ENCODE measurements around the gene USP40.

Gene USP40

DNA sequence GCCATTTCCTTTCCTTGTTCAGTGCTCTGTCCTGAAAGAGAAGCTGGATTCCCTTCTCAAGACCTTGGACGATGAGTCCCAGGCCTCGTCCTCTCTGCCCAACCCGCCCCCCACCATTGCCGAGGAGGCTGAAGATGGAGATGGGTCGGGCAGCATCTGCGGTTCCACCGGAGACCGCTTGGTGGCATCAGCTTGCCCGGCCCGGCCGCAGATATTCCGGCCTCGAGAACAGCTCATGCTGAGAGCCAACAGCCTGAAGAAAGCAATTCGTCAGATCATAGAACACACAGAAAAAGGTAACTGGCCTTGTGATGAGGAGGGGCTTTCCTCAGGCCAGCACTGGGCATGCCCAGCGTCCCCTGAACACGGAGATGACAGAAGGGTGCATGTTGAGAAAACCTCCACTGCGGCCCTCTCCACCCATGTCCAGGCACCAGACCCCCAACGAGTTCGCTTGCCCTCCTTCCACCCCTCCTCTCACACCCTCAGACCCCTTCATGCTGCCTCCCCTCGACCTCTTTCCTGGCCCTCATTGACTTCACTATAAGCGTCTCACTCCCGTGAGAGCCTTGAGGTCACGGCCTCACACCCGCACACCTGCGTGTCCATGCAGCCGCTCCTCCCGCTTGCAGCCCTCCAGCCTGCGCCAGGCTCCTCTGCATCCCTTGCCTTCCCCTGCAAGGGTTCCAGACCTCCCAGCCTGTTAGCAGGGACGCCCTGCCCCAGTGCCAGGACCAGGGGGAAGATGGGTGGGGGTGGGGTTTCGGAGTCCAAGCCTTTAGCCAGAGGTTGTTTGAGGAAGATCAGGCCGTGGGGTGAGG, 117.3 kb downstream of the USP40 start:
- no peak overlapping the region for H3K27ac Mint-ChIP-seq
- H3K36me3 Mint-ChIP-seq (ENCODE audit: low read depth): peaks cover 95% of the 10 kb centered on the region
- H3K9me3 Mint-ChIP-seq: no peaks in the 10 kb centered on the region
- intact Hi-C loops (cut with micrococcal nuclease): no loop called here
- H3K4me3 Mint-ChIP-seq: no peak overlapping the region
- no peaks in the 10 kb centered on the region for H3K27me3 Mint-ChIP-seq
- H3K4me1 Mint-ChIP-seq (ENCODE audit: low read depth): no peaks in the 10 kb centered on the region

DNA sequence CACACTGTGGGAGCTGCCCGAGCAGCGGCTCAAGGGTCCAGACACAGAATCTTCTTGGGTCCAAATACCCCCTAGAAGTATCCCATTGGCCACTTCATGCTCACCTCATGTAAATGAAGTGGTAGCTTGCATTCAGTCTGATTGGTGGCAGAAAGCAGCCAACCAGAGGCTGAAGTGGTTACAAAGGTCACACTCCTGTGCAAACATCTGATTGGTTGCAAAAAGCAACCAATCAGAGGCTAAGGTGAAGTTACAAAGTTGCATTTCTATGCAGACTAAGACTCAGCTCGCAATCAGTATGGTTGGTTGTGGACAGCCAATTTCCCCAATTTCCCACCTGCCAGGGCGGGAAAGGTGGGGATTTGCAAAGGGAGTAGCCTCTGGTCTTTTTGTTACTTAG, 118.0 kb downstream of the USP40 start:
- Mint-ChIP-seq H3K36me3 (ENCODE audit: low read depth) (peaks cover 95% of the 10 kb centered on the region), H3K27ac (no peak overlapping the region)

DNA sequence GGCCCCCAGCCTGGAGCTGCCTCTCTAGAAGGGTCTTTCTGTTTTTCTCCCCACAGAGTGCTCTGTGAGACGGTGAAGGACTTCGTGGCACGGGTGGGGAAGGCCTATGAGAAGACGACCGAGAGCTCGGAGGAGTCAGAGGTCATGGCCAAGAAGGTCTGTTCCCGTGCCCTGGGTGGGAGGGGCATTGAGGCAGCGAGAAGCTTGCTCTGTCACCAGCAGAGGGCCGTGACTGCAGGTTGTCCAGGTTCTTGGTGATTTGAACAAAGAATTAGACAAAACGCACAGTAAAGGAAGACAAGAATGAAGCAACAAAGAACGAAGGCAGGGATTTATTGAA, 118.4 kb downstream of the USP40 start:
- Mint-ChIP-seq H3K36me3 (ENCODE audit: low read depth) (peaks cover 95% of the 10 kb centered on the region), H3K4me3 (no peak overlapping the region), H3K27me3 (no peaks in the 10 kb centered on the region), H3K27ac (no peak overlapping the region), H3K9me3 (no peaks in the 10 kb centered on the region), H3K4me1 (ENCODE audit: low read depth) (no peaks in the 10 kb centered on the region)
- intact Hi-C loops (cut with micrococcal nuclease): no loop called here

More for the DNA sequence above, 118.0 kb downstream of the USP40 start:
- Mint-ChIP-seq H3K4me1 (ENCODE audit: low read depth) (no peaks in the 10 kb centered on the region), H3K4me3 (no peak overlapping the region), H3K9me3 (no peaks in the 10 kb centered on the region), H3K27me3 (no peaks in the 10 kb centered on the region)
- intact Hi-C loops (cut with micrococcal nuclease): no loop called here

DNA sequence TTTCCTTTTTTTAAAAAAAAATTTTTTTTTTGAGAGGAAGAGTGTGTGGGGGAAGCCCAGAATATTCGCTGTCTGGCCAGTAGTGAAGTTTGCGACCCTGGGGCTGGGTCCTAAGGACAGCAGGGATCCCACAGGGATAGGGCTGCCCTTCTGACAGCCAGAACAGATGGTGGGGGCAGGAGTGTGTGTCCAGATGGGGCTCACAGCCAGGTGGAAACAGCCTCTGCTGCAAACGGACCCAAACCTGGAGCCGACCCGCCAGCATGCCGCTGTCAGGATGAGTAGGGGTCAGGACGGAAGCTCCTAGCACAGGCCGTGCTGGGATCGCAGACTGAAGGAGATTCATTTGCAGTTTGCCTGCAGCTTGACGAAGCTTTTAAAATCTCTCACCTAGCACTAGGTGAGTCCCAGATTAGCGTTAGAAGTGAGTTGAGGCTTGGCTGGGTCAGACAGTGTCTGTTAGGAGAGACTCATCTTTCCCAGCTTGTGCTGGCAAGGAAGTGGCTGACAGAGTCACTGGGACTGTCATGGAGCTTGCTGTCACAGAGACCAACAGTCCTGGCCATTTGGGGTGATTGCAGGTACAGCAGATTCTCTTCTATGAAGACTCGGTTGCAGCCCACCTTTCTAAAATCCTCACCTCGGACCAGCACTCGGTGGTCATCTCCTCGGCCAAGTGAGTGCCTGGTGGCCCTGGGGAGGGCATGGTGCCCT, 118.9 kb downstream of the USP40 start:
- H3K36me3 Mint-ChIP-seq (ENCODE audit: low read depth): peaks cover 95% of the 10 kb centered on the region
- H3K4me3 Mint-ChIP-seq: no peak overlapping the region
- H3K9me3 Mint-ChIP-seq: no peaks in the 10 kb centered on the region
- H3K27ac Mint-ChIP-seq: no peak overlapping the region
- H3K4me1 Mint-ChIP-seq (ENCODE audit: low read depth): no peaks in the 10 kb centered on the region
- H3K27me3 Mint-ChIP-seq: no peaks in the 10 kb centered on the region
- intact Hi-C loops (cut with micrococcal nuclease): no loop called here

DNA sequence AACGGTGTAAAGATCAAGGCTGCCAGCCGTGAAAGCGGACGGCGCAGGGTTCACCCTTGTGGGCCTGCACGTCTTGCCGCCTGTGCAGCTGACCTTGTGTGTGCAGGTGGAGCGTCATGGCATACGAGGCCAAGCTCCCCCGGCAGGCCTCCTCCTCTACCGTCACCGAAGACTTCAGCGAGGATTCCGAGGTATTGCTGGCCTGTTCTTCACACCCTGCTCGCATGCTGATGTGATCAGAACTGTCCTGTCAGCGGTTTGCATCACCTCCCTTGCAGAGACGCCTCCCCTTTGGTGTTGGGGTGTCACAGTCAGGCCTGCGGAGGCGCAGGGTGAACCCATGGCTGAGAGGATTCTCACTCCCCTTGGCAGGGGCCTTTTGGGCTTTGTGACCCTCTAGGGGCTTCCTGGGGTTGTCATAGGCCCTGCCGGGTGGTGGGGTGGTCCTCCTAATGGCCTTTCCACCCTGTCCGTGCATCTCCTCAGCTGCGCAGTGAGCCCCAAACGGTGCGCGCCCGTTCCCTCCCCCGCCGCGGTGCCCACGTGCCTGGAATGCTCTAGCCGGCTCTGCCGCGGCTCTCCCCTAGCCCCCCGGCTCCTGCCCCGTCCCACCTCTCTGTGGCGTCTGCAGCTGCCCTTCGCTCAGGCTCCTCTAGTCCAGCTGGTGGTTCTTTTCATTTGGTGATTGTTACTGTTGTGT, 119.8 kb downstream of the USP40 start:
- H3K4me1 Mint-ChIP-seq (ENCODE audit: low read depth): no peaks in the 10 kb centered on the region
- no peak overlapping the region for H3K4me3 Mint-ChIP-seq
- no peaks in the 10 kb centered on the region for H3K9me3 Mint-ChIP-seq
- intact Hi-C loops (cut with micrococcal nuclease): no loop called here
- H3K27me3 Mint-ChIP-seq: no peaks in the 10 kb centered on the region
- H3K36me3 Mint-ChIP-seq (ENCODE audit: low read depth): peaks cover 97% of the 10 kb centered on the region
- H3K27ac Mint-ChIP-seq: no peak overlapping the region

DNA sequence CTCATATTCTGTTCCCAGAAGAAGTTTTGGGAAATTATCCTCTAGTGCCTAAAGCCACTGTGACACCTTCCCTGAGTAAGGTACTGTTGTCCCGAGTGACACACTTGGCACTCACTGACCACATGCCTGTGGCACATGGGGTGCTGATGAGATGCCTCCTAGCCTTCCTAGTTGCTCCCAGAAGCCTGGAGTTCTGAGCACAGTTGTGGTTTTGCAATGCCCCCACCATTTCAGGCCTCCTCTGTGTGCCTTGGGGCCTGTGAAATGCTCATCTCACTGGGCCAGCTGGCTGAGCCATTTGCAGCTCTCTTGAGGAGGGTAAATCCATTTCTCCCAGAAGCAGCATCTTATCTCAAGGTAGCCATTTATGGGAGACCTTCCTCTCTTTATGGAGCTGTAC, 120.5 kb downstream of the USP40 start:
- H3K9me3 Mint-ChIP-seq: no peaks in the 10 kb centered on the region
- intact Hi-C loops (cut with micrococcal nuclease): no loop called here
- no peaks in the 10 kb centered on the region for H3K27me3 Mint-ChIP-seq
- peaks cover 100% of the 10 kb centered on the region for H3K36me3 Mint-ChIP-seq (ENCODE audit: low read depth)
- H3K27ac Mint-ChIP-seq: no peak overlapping the region
- H3K4me3 Mint-ChIP-seq: no peak overlapping the region
- H3K4me1 Mint-ChIP-seq (ENCODE audit: low read depth): no peaks in the 10 kb centered on the region

DNA sequence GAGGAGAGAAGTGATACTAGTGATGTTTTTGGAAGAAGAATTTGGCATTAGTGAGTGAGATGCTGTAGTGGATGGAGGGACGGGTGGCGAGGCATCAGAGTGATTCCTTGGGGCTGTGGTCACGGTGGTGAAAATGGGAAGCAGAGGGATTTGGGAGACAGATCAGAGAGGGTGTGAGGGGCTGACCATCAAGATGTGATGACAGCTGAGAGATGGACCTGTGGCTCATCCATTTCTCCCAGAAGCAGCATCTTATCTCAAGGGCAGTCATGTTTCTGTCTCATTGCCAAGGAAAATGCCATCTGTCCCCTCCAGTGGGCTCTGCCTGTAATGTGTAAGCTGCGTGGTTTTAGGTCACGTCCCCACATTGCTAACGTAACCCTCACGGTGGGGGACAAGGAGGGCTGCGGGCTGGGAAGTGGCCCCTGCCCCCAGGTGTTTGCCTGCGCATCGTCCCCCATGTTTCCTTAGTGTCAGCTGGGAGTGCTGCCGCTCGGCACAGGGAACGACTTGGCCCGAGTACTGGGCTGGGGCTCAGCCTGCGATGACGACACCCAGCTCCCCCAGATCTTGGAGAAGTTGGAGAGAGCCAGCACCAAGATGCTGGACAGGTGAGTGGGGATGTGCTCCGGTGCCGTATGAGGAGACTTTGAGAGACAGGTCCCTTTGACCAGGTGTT, 121.3 kb downstream of the USP40 start:
- H3K36me3 Mint-ChIP-seq (ENCODE audit: low read depth): peaks cover 100% of the 10 kb centered on the region
- no peaks in the 10 kb centered on the region for H3K27me3 Mint-ChIP-seq
- no peaks in the 10 kb centered on the region for H3K4me1 Mint-ChIP-seq (ENCODE audit: low read depth)
- no peak overlapping the region for H3K4me3 Mint-ChIP-seq
- no peak overlapping the region for H3K27ac Mint-ChIP-seq
- intact Hi-C loops (cut with micrococcal nuclease): no loop called here
- H3K9me3 Mint-ChIP-seq: no peaks in the 10 kb centered on the region

DNA sequence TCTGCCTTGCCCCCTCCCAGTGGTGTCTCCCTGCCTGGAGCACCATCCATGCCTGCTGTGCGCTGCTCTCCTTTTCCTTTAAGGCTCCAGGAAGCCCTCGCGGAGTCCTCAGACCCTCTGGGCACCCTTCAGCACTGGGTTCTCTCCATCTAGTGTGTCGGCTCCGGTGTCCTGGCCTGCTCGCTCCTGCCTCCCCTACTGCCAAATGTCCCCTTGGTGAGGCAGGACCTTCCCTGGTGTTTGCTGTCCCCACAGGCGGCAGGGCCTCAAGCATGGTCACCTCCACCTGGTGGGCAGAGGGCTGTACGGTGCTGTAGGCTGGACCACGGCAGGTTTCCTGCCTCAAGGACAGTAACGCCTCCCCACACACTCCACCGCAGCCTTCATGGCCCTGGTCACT, 122.1 kb downstream of the USP40 start:
- Mint-ChIP-seq H3K4me1 (ENCODE audit: low read depth) (no peaks in the 10 kb centered on the region), H3K4me3 (no peak overlapping the region), H3K36me3 (ENCODE audit: low read depth) (peaks cover 100% of the 10 kb centered on the region), H3K27ac (no peak overlapping the region), H3K27me3 (no peaks in the 10 kb centered on the region), H3K9me3 (no peaks in the 10 kb centered on the region)
- intact Hi-C loops (cut with micrococcal nuclease): loop anchor here (5.0 kb wide), 2 partner anchors 42 to 157 kb away; no protein-coding TSS in a partner anchor

DNA sequence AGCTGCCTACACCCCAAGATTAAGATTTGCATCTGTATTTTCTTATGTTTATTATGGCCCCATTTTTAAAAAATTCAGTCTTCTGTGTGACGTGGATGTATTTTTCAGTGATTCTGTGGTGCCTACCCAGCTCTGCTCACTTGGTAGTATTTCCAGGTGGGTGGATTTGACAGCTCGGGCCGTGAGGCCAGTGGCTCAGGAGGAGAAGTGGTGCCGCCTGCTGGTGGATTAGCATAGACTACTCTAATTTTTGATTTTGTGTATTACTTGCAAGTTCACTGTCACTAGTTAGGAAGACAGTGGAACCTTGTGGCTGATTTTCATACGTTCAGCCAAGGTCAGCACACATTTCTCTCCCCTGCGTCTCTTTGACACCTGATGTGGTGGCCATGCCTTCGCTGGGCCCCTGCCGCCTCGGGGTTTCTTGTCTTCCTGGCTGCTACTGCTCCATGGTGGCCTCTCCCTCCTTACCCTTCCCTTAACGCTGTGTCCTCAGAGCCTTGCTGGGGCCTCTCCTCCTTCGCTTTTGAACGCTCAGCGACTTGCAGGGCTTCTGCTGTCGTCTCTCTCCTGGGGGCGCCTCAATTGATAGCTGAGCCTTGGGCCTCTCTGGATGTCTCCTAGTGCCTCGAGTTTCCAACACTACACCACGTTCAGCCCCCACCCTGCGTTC, 122.9 kb downstream of the USP40 start:
- Mint-ChIP-seq H3K36me3 (ENCODE audit: low read depth) (peaks cover 100% of the 10 kb centered on the region), H3K27me3 (no peaks in the 10 kb centered on the region), H3K4me3 (no peak overlapping the region), H3K27ac (no peak overlapping the region), H3K9me3 (no peaks in the 10 kb centered on the region), H3K4me1 (ENCODE audit: low read depth) (no peaks in the 10 kb centered on the region)
- intact Hi-C loops (cut with micrococcal nuclease): loop anchor here (5.0 kb wide), 2 partner anchors 41 to 156 kb away; no protein-coding TSS in a partner anchor

DNA sequence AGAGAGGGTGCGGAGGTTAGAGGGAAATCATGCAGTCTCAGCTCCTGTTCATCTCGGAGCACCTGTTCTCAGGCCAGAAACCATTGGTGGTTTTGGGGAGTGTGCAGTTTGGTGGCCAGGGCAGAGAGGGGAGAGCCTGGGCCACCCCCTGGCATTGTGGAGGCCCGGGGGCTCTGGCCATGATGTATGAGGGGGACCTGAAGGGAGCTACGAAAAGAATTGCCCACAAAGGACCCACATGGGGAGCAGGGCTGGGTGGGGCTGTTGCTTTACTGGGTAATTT, 124.6 kb downstream of the USP40 start:
- H3K36me3 Mint-ChIP-seq (ENCODE audit: low read depth): peaks cover 100% of the 10 kb centered on the region
- H3K27me3 Mint-ChIP-seq: no peaks in the 10 kb centered on the region
- intact Hi-C loops (cut with micrococcal nuclease): loop anchor here (5.0 kb wide), 2 partner anchors 40 to 155 kb away; no protein-coding TSS in a partner anchor
- no peaks in the 10 kb centered on the region for H3K4me1 Mint-ChIP-seq (ENCODE audit: low read depth)
- H3K9me3 Mint-ChIP-seq: no peaks in the 10 kb centered on the region
- no peak overlapping the region for H3K4me3 Mint-ChIP-seq
- no peak overlapping the region for H3K27ac Mint-ChIP-seq

DNA sequence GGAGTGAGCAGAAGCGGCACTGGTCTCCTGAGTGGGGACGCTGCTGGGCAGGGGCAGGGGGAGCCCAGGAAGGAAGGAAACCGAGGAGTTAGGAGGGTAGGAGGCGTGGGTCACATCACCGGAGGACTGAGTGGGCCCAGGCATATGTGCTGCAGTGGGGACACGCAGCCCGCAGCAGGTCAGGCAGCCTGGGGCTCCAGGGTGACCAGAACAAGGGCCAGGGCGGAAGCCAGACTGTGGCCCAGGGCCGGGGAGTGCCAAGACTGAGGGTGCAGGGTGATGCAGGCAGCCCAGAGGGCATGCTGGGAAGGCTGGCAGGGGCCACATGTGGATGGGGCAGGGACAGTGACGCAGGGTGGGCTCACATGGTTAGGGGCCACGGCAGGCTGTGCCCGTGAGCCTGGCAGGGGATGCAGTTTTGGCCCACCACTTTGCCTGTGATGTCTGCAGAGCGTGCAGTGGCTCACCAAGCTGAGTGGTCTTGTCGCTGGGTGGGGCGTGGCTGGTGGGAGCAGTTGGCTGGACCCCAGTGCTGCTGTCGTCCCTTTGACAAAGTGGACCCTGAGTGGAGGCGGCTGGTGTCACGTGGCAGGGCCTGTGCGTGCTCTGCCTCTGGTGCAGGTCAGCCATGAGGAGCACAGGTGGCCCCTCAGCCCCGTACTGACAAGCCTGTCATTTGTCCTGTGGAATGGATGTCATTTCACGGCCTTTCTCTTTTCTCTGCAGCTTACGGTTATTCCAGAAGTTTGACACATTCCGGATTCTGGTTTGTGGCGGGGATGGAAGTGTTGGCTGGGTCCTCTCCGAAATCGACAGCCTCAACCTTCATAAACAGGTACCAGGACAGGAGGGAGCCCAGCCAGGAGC, 125.2 kb downstream of the USP40 start:
- Mint-ChIP-seq H3K4me1 (ENCODE audit: low read depth) (no peaks in the 10 kb centered on the region), H3K27me3 (no peaks in the 10 kb centered on the region), H3K36me3 (ENCODE audit: low read depth) (peaks cover 100% of the 10 kb centered on the region), H3K4me3 (no peak overlapping the region), H3K27ac (peak overlapping the region; percentile 15), H3K9me3 (no peaks in the 10 kb centered on the region)
- intact Hi-C loops (cut with micrococcal nuclease): loop anchor here (5.0 kb wide), 2 partner anchors 39 to 154 kb away; no protein-coding TSS in a partner anchor

DNA sequence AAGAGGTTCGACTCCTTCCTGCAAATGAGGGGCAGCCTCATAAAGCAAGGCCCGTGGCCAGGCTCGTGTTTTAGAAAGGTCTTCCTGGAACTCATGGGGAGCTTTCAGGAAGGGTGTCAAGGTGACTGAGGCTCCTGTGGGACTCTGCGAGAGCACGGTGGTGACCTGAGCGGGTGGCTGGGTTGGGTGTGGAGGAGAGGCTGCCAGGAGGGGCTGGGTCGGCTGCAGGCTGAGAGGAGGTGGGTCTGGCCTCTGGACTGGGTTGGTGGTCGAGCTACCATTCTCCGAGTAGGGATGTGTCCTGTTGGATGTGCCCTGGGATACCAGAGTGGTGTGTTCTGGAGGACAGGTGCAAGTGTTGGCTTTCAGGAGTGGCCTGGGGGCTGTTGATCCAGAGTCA, 125.9 kb downstream of the USP40 start:
- Mint-ChIP-seq H3K36me3 (ENCODE audit: low read depth) (peaks cover 100% of the 10 kb centered on the region), H3K4me1 (ENCODE audit: low read depth) (peaks cover under 1% of the 10 kb centered on the region), H3K27me3 (no peaks in the 10 kb centered on the region), H3K27ac (peak overlapping the region; percentile 33), H3K9me3 (no peaks in the 10 kb centered on the region), H3K4me3 (no peak overlapping the region)
- intact Hi-C loops (cut with micrococcal nuclease): loop anchor here (5.0 kb wide), 2 partner anchors 38 to 153 kb away; no protein-coding TSS in a partner anchor
